AG04449 (cell line): Measurements from ENCODE around the gene MMRN1.

Experiments used
- CTCF ChIA-PET: fragments of 350-600 bp; formaldehyde crosslinking; extraction: SDS; loops from one replicate; lab custom pipeline; 2021; ENCODE audit warnings: antibody characterized with exemption; lab: Yijun Ruan, JAX
- POLR2A ChIA-PET: fragments of 400-600, 350-600 bp; formaldehyde crosslinking; extraction: SDS; loops from one replicate; lab custom pipeline; 2020; ENCODE audit warnings: antibody characterized with exemption, inconsistent platforms; lab: Yijun Ruan, JAX
- DNase-seq: peaks from one replicate; pipeline ENCODE4 v3.0.0-alpha.2; 2010; ENCODE audit warnings: low read depth, low spot score
- H3K4me3 ChIP-seq: 2 replicates; pipeline ENCODE4 v1.5.1; 2011; ENCODE audit warnings: low read depth, mild to moderate bottlenecking, control low read depth, low read length
- TF ChIP-seq, protein P1 (sequence below): IDR thresholded peaks from one replicate; pipeline ENCODE4 v1.5.1; 2011; ENCODE audit warnings: mild to moderate bottlenecking, moderate library complexity, low read length, control low read depth, inconsistent platforms; ENCODE audit not compliant: insufficient read depth; ENCODE audit errors: missing control alignments

MMRN1 gene

DNA sequence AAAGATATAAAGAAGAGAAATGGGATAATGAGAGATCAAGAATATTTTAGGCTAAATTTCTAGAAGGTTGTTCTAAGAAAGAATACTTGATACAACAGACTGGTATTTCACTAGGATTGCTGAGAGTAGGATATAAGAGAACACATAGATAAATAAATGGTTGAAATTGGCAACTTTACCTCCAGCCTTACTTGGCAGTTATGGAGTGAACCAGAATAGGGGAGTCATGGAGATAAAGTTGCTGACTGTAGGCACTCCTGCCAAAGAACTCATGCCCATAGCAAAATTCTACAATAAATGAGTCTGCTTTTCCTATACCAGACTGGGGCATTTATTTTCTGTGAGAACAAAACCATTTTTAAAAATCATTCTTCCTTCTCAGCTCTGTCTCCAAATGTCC lies 26.4 kb upstream of the MMRN1 start:
- H3K4me3 ChIP-seq, result no peak overlapping the region
- DNase-seq, result no peak
- TF ChIP-seq, protein P1, sequence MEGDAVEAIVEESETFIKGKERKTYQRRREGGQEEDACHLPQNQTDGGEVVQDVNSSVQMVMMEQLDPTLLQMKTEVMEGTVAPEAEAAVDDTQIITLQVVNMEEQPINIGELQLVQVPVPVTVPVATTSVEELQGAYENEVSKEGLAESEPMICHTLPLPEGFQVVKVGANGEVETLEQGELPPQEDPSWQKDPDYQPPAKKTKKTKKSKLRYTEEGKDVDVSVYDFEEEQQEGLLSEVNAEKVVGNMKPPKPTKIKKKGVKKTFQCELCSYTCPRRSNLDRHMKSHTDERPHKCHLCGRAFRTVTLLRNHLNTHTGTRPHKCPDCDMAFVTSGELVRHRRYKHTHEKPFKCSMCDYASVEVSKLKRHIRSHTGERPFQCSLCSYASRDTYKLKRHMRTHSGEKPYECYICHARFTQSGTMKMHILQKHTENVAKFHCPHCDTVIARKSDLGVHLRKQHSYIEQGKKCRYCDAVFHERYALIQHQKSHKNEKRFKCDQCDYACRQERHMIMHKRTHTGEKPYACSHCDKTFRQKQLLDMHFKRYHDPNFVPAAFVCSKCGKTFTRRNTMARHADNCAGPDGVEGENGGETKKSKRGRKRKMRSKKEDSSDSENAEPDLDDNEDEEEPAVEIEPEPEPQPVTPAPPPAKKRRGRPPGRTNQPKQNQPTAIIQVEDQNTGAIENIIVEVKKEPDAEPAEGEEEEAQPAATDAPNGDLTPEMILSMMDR, result no peak
- ChIA-PET CTCF (interaction anchor here (1.0 to 7.3 kb wide), 11 partner anchors 11 to 646 kb away, joined by 3 to 88 read pairs (median 6); no protein-coding TSS in a partner anchor), POLR2A (no interaction called here)

GRCh38 chr4:89868999-89869589 lies 25.6 kb upstream of the MMRN1 start:
- CTCF ChIA-PET, result interaction anchor here (1.0 to 7.3 kb wide), 13 partner anchors 10 to 711 kb away, joined by 3 to 88 read pairs (median 5); no protein-coding TSS in a partner anchor
- POLR2A ChIA-PET, result no interaction called here
- DNase-seq, result no peak
- H3K4me3 ChIP-seq, result no peak overlapping the region
- TF ChIP-seq, protein P1, result no peak

DNA sequence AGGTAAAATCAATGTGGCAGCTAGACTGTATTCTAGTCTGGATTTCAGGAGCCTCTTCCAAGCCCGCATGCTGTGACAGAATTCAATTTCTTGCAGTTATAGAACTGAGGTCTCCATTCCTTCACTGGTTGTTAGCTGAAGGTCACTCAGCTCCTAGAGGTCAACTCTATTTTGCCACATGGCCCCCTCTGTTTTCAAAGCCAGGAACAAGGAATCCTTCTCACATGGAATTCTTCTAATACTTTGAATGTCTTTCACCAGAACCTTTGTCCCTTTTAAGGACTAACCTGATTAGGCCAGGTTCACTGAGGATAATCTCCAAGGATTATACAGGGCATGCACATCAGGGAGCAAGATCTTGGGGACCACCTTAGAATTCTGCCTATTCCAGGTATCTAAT lies 23.4 kb upstream of the MMRN1 start:
- H3K4me3 ChIP-seq, result no peak overlapping the region
- ChIA-PET POLR2A (no interaction called here), CTCF (interaction anchor here (7.3 kb wide), 1 partner anchor 214 kb away, joined by 88 read pairs; no protein-coding TSS in a partner anchor)
- TF ChIP-seq, protein P1, result no peak
- DNase-seq, result no peak

DNA sequence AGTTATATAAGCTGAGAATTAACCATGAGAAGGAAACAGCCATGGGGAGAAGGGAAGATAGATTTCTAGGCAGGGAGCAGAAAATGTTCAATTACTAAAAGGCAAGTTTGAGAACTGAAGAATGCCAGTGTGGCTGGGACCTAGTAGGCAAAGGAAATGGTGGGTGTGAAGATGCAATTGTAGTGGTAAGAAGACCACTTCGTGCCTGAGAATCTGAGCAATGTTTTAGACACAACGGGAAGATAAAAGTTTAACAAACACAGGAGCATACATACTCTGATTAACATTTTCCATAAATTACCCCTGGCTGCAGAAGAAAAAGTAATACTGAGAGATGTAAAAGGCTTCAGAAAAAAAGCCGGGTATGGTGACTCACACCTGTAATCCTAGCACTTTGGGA lies 18.1 kb upstream of the MMRN1 start:
- DNase-seq, result no peak
- TF ChIP-seq, protein P1, result no peak
- H3K4me3 ChIP-seq, result no peak overlapping the region
- ChIA-PET POLR2A (no interaction called here), CTCF (no interaction called here)

- POLR2A ChIA-PET, result no interaction called here
- no peak overlapping the region for H3K4me3 ChIP-seq
- TF ChIP-seq, protein P1, result no peak
- CTCF ChIA-PET, result interaction anchor here (0.6 to 2.0 kb wide), 6 partner anchors 8 to 221 kb away, joined by 3 to 6 read pairs (median 4); no protein-coding TSS in a partner anchor
- no peak for DNase-seq
These were observed 16.0 kb upstream of the MMRN1 start for GRCh38 chr4:89878611-89879010.

DNA sequence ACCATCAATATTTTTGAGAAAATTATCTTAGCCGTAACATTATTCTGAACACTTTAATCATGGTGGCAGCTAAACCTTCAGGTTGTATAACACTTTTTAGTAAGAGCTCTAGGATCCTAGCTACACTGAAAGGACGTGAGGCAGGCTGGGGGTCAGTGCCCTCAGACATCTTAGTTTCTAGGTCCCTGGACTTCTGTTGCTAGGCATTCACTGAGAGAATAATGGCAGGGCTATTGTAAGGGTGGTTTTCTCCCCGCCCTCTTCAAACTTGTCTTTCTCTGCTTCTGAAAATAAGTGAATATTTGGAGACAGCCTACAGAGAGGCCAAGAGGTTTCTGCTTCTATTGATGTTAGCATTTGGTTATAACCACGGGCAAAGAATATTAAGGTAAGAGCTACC lies 15.4 kb upstream of the MMRN1 start:
- ChIA-PET CTCF (interaction anchor here (0.6 to 2.0 kb wide), 4 partner anchors 9 to 220 kb away, joined by 3 to 6 read pairs (median 4); no protein-coding TSS in a partner anchor), POLR2A (no interaction called here)
- H3K4me3 ChIP-seq, result no peak overlapping the region
- TF ChIP-seq, protein P1, result no peak
- no peak for DNase-seq
